ENCODE measurements around the gene OLFM3.

- no peak for TF ChIP-seq CTCF (IDR thresholded peaks at IDR 0.05 in 2 of 3, conservative IDR thresholded peaks at IDR 0.05 in 1 of 3; ENCODE audit: borderline replicate concordance in 1 of 3, insufficient read depth in 1 of 3, low read depth in 2 of 3, low read length in 2 of 3)
- no peak for TF ChIP-seq EZH2 (IDR thresholded peaks at IDR 0.05)
- TF ChIP-seq ZNF274 (IDR thresholded peaks at IDR 0.05; ENCODE audit: low read depth, low read length) = no peak
These were observed 81.1 kb downstream of the OLFM3 start for GRCh38 chr1:101915597-101915996.
